ENCODE data around the gene USP27X. TPM values are rescaled to one million over a fixed set of nuclear protein-coding genes. Genes with fewer than 3 reads are reported as not detected.

The USP27X gene
- total RNA-seq, 3 donors from 2014 or later, result 1.3 to 4.5 (median 1.4) TPM

- Histone ChIP-seq H3K36me3 (ENCODE audit: low read depth) (no peaks in the 10 kb centered on the region), H3K9me3 (no peaks in the 10 kb centered on the region), H3K4me1 (ENCODE audit: low read depth) (no peaks in the 10 kb centered on the region), H3K4me3 (no peak overlapping the region)
- intact Hi-C loops (cut with DNase I, micrococcal nuclease), result no loop called here
- ATAC-seq (no peak), DNase-seq (no peak)
- no peak for TF ChIP-seq CTCF (IDR thresholded peaks at IDR 0.05)
Measured at GRCh38 chrX:49930039-49930438, 50.8 kb downstream of the USP27X start.

Other genes starting within 250 kb of the USP27X start
- not detected for gene PAGE1, start 183.5 kb upstream of the USP27X start, total RNA-seq
- not detected for gene PAGE4, start 50.2 kb upstream of the USP27X start, total RNA-seq
- gene CLCN5, start 43.1 kb downstream of the USP27X start, total RNA-seq, result 10 to 100 TPM in 1 of 3 donors, 1 to 10 TPM in 2; 5.4 to 11.9 (median 10.0) TPM

Data from mucosa of descending colon (tissue), 3 donors.